Endodermal cell (in vitro differentiated cells): ENCODE results near the gene SDK1. TPM values are rescaled to one million over a fixed set of nuclear protein-coding genes. Genes with fewer than 3 reads are reported as not detected.

Experiments used
- DNase-seq: peaks from one replicate; pipeline ENCODE4 v3.0.0-alpha.2; 2017
- H3K27ac ChIP-seq: 2 replicates; pipeline ENCODE4 v1.5.1; 2013; ENCODE audit warnings: mild to moderate bottlenecking, low read depth, low read length, moderate library complexity
- H3K27me3 ChIP-seq: 2 replicates; pipeline ENCODE4 v1.6.1; 2013; ENCODE audit warnings: mild to moderate bottlenecking, low read length, moderate library complexity; ENCODE audit not compliant: insufficient read depth, control insufficient read depth, poor library complexity, severe bottlenecking
- H3K36me3 ChIP-seq: 2 replicates; pipeline ENCODE4 v1.7.0; 2013; ENCODE audit warnings: mild to moderate bottlenecking, low read length, moderate library complexity; ENCODE audit not compliant: control insufficient read depth, insufficient read depth
- H3K4me1 ChIP-seq: one replicate; pipeline ENCODE4 v1.7.0; 2013; ENCODE audit warnings: low read length; ENCODE audit not compliant: control insufficient read depth, insufficient read depth
- H3K4me3 ChIP-seq: 2 replicates; pipeline ENCODE4 v1.5.1; 2013; ENCODE audit warnings: mild to moderate bottlenecking, low read length, moderate library complexity
- H3K9ac ChIP-seq: 2 replicates; pipeline ENCODE4 v1.6.1; 2013; ENCODE audit warnings: mild to moderate bottlenecking, low read length, moderate library complexity; ENCODE audit not compliant: poor library complexity, severe bottlenecking; ENCODE audit errors: extremely low read depth
- H3K9me3 ChIP-seq: 2 replicates; pipeline ENCODE4 v1.6.1; 2013; ENCODE audit warnings: mild to moderate bottlenecking, low read length, moderate library complexity; ENCODE audit not compliant: control insufficient read depth
- H3K27ac Mint-ChIP-seq: 2 replicates; pipeline ENCODE4 v1.8.0; 2020; ENCODE audit warnings: mixed read lengths
- H3K27me3 Mint-ChIP-seq: 2 replicates; pipeline ENCODE4 v1.8.0; 2021; ENCODE audit warnings: mild to moderate bottlenecking, mixed read lengths; ENCODE audit not compliant: insufficient read depth
- H3K36me3 Mint-ChIP-seq: 2 replicates; pipeline ENCODE4 v1.8.0; 2020; ENCODE audit warnings: low read depth, mixed read lengths
- H3K4me1 Mint-ChIP-seq: 2 replicates; pipeline ENCODE4 v1.8.0; 2020; ENCODE audit warnings: mixed read lengths
- H3K4me3 Mint-ChIP-seq: 2 replicates; pipeline ENCODE4 v1.8.0; 2020; ENCODE audit warnings: mild to moderate bottlenecking, moderate library complexity, mixed read lengths
- H3K9me3 Mint-ChIP-seq: 2 replicates; pipeline ENCODE4 v1.8.0; 2020; ENCODE audit warnings: mild to moderate bottlenecking, mixed read lengths
- WGBS, 2 experiments: methylation state at CpG; one replicate each; pipeline versions ENCODE4 v1.1.5 to v1.1.7; 2013; ENCODE audit warnings: missing lambda C conversion rate in 2 of 2, mixed read lengths in 1 of 2; ENCODE audit not compliant: insufficient coverage in 1 of 2, insufficient read length in 1 of 2; 5-methylcytosine and 5-hydroxymethylcytosine counted together
- total RNA-seq, 2 donors: library from RNA; stranded (reverse); fragmentation: NEBNext Ultra II Directional in 1 of 2; extraction: Animal tissue kit (Norgen Biotek cat#: 25700) in 1 of 2; gene quantifications; 2 replicates in 1 of 2; 3 replicates in 1 of 2; pipeline ENCODE4 v1.2.1, GENCODE V29; 2021
- TF ChIP-seq, protein P1 (sequence below): fragments of 200-600 bp; sonication (generic); conservative IDR thresholded peaks from 2 replicates; pipeline ENCODE4 v1.5.0; 2021; ENCODE audit warnings: antibody characterized with exemption, mild to moderate bottlenecking

Gene SDK1
- total RNA-seq, 2 donors from 2014 or later = 22.7 to 23.1 TPM

DNA sequence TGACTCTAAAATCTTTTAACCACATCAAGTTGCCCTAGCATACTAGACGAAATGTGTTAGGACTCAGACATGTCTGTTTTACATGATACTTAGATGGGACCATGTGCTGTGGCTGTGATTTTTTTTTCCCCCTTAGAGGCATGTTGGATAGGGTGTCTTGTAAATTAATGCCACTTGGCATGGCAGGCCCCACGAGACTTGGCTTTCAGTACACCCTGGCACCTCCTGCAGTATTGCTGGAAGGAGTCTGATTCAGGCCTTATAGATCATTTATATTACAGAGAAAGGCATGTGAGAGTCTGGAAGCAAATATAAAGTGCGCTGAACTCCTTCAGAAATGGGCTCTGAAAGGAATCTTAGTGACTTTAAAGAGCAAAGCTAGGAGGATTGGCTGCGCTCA lies 494.1 kb downstream of the SDK1 start:
- TF ChIP-seq, protein P1, sequence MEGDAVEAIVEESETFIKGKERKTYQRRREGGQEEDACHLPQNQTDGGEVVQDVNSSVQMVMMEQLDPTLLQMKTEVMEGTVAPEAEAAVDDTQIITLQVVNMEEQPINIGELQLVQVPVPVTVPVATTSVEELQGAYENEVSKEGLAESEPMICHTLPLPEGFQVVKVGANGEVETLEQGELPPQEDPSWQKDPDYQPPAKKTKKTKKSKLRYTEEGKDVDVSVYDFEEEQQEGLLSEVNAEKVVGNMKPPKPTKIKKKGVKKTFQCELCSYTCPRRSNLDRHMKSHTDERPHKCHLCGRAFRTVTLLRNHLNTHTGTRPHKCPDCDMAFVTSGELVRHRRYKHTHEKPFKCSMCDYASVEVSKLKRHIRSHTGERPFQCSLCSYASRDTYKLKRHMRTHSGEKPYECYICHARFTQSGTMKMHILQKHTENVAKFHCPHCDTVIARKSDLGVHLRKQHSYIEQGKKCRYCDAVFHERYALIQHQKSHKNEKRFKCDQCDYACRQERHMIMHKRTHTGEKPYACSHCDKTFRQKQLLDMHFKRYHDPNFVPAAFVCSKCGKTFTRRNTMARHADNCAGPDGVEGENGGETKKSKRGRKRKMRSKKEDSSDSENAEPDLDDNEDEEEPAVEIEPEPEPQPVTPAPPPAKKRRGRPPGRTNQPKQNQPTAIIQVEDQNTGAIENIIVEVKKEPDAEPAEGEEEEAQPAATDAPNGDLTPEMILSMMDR = no peak
- no peaks in the 10 kb centered on the region for H3K4me1 Mint-ChIP-seq

DNA sequence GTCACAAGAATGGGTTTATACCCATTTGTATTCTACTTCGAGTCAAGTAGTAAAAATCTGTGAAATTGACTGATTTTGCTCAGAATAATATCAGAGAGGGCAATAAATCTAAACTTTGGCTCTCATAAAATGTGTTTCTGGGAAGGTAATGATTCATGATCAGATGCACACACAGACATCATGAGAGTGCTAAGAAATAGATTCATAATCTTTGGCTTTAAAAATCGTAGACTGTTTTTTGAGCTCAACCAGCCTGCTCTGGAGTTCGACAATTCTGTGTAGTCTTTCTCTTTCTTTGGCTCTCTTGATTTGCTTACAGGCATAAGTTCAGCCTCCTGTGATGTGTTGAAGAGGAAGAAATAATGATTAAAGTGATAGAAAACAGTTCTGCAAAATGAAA lies 494.7 kb downstream of the SDK1 start:
- no peaks in the 10 kb centered on the region for H3K36me3 ChIP-seq
- no peaks in the 10 kb centered on the region for H3K36me3 Mint-ChIP-seq
- no peak overlapping the region for H3K4me3 ChIP-seq
- H3K9me3 Mint-ChIP-seq = no peaks in the 10 kb centered on the region
- H3K4me1 ChIP-seq = no peaks in the 10 kb centered on the region
- 93 to 94% methylated on average over 3 of the region's 3 CpGs for WGBS, 2 experiments
- H3K4me1 Mint-ChIP-seq = no peaks in the 10 kb centered on the region
- H3K27me3 Mint-ChIP-seq = no peaks in the 10 kb centered on the region
- H3K9ac ChIP-seq = no peak overlapping the region
- H3K4me3 Mint-ChIP-seq = no peak overlapping the region
- H3K27ac Mint-ChIP-seq = no peak overlapping the region
- no peaks in the 10 kb centered on the region for H3K9me3 ChIP-seq
- DNase-seq = no peak
- H3K27me3 ChIP-seq = no peaks in the 10 kb centered on the region
- TF ChIP-seq, protein P1 = no peak
- H3K27ac ChIP-seq = no peak overlapping the region

More for the DNA sequence above, 494.1 kb downstream of the SDK1 start:
- Mint-ChIP-seq H3K27me3 (no peaks in the 10 kb centered on the region), H3K4me3 (no peak overlapping the region), H3K27ac (no peak overlapping the region), H3K36me3 (no peaks in the 10 kb centered on the region), H3K9me3 (no peaks in the 10 kb centered on the region)
- no peaks in the 10 kb centered on the region for H3K9me3 ChIP-seq
- no peak for DNase-seq
- no peak overlapping the region for H3K4me3 ChIP-seq
- no peaks in the 10 kb centered on the region for H3K36me3 ChIP-seq
- H3K9ac ChIP-seq = no peak overlapping the region
- WGBS, 2 experiments = 90 to 100% methylated on average over 1 to 4 of the region's 4 CpGs
- H3K4me1 ChIP-seq = no peaks in the 10 kb centered on the region
- no peaks in the 10 kb centered on the region for H3K27me3 ChIP-seq
- H3K27ac ChIP-seq = no peak overlapping the region

DNA sequence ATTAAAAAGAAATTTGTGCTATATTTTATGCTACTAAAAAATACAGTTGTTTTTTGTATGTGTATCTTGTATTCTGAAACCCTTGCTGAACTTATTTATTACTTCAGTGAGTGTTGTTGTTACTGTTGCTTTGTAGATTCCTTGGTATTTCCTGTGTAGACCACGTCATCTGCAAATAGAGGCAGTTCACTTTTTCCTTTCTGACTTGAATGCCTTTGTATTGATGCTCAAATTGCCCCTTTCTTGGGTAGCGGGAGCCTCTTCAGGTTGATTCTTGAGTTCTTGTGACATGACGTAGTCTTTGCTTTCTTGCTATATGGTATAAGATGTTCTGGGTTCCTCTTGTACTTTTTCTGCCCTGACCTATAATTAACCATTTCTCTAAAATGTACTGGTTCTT lies 504.1 kb downstream of the SDK1 start:
- H3K27ac Mint-ChIP-seq = no peak overlapping the region
- TF ChIP-seq, protein P1 = no peak
- no peaks in the 10 kb centered on the region for H3K36me3 Mint-ChIP-seq

More for the DNA sequence above, 504.1 kb downstream of the SDK1 start:
- no peaks in the 10 kb centered on the region for H3K4me1 Mint-ChIP-seq
- H3K27me3 Mint-ChIP-seq = no peaks in the 10 kb centered on the region
- Histone ChIP-seq H3K9ac (no peak overlapping the region), H3K27me3 (no peaks in the 10 kb centered on the region), H3K27ac (no peak overlapping the region), H3K4me3 (no peak overlapping the region), H3K36me3 (no peaks in the 10 kb centered on the region), H3K9me3 (no peaks in the 10 kb centered on the region), H3K4me1 (no peaks in the 10 kb centered on the region)
- no peak for DNase-seq
- no peak overlapping the region for H3K4me3 Mint-ChIP-seq
- no peaks in the 10 kb centered on the region for H3K9me3 Mint-ChIP-seq
- WGBS, 2 experiments = 98% methylated on average over 3 of the region's 3 CpGs; no CpG with 5 or more reads in 1 of the 2 experiments
